SU-DHL-6 (cell line): Measurements from ENCODE around the gene TMEM74B.

ENCODE experiments used
- H2AFZ ChIP-seq: fragments of 200-600 bp; sonication (generic); 2 replicates; pipeline ENCODE4 v1.6.1; 2014; ENCODE audit warnings: low read depth, mild to moderate bottlenecking, moderate library complexity, mixed read lengths, antibody characterized with exemption, low read length; ENCODE audit not compliant: severe bottlenecking
- H3F3A ChIP-seq: fragments of 200-600 bp; shearing (Covaris generic); 2 replicates; pipeline ENCODE4 v1.6.0; 2016; ENCODE audit warnings: antibody characterized with exemption, mild to moderate bottlenecking; ENCODE audit not compliant: insufficient read depth
- H3K27ac ChIP-seq: fragments of 200-600 bp; sonication (generic); 2 replicates; pipeline ENCODE4 v1.5.1; 2016; ENCODE audit warnings: low read depth, mild to moderate bottlenecking, low read length, moderate library complexity, mixed read lengths
- H3K27me3 ChIP-seq: fragments of 200-600 bp; sonication (generic), shearing (Covaris generic); 2 replicates; pipeline ENCODE4 v1.6.0; 2014; ENCODE audit warnings: mild to moderate bottlenecking, low read length
- H3K36me3 ChIP-seq: fragments of 200-600 bp; sonication (generic); 2 replicates; pipeline ENCODE4 v1.6.1; 2014; ENCODE audit warnings: mild to moderate bottlenecking, low read length, mixed read lengths
- H3K4me2 ChIP-seq: fragments of 300-600, 200-600 bp; shearing (Covaris generic), sonication (generic); 2 replicates; pipeline ENCODE4 v1.6.0; 2014; ENCODE audit warnings: low read length, low read depth, mild to moderate bottlenecking; ENCODE audit not compliant: poor library complexity, severe bottlenecking
- H3K4me3 ChIP-seq: fragments of 200-600 bp; sonication (generic); 2 replicates; pipeline ENCODE4 v1.5.1; 2014; ENCODE audit warnings: antibody characterized with exemption, low read length, mild to moderate bottlenecking, mixed read lengths; ENCODE audit not compliant: insufficient read depth, poor library complexity, severe bottlenecking
- H3K79me2 ChIP-seq: fragments of 200-600 bp; sonication (generic); 2 replicates; pipeline ENCODE4 v1.6.1; 2014; ENCODE audit warnings: mild to moderate bottlenecking, low read length, moderate library complexity; ENCODE audit not compliant: insufficient read depth
- H3K9ac ChIP-seq: fragments of 200-600 bp; sonication (generic); 2 replicates; pipeline ENCODE4 v1.7.0; 2014; ENCODE audit warnings: mild to moderate bottlenecking, low read length
- H3K9me2 ChIP-seq: fragments of 200-600 bp; sonication (generic); replicated peaks from 2 replicates; pipeline ENCODE4 v1.6.1; 2014; ENCODE audit warnings: low read length; ENCODE audit not compliant: insufficient read depth
- H3K9me3 ChIP-seq: fragments of 200-600 bp; sonication (generic); 2 replicates; pipeline ENCODE4 v1.6.1; 2014; ENCODE audit warnings: low read length, mixed read lengths; ENCODE audit not compliant: insufficient read depth
- H4K20me1 ChIP-seq: fragments of 200-600 bp; sonication (generic); 2 replicates; pipeline ENCODE4 v1.6.1; 2014; ENCODE audit warnings: low read depth, mild to moderate bottlenecking, antibody characterized with exemption, low read length, moderate library complexity, mixed read lengths
- EZH2phosphoT487 ChIP-seq: fragments of 200-600 bp; sonication (generic), shearing (Covaris generic); conservative IDR thresholded peaks from 2 replicates; pipeline ENCODE4 v1.6.1; 2018; ENCODE audit warnings: mild to moderate bottlenecking, antibody characterized with exemption, low read length, moderate library complexity, mixed read lengths
- TF ChIP-seq, protein P1 (sequence below): fragments of 200-600 bp; sonication (generic); IDR thresholded peaks from one replicate; pipeline ENCODE4 v1.5.1; 2017; ENCODE audit warnings: antibody characterized with exemption, mild to moderate bottlenecking, low read length, moderate library complexity; ENCODE audit not compliant: insufficient read depth, poor library complexity, severe bottlenecking

The TMEM74B gene

DNA sequence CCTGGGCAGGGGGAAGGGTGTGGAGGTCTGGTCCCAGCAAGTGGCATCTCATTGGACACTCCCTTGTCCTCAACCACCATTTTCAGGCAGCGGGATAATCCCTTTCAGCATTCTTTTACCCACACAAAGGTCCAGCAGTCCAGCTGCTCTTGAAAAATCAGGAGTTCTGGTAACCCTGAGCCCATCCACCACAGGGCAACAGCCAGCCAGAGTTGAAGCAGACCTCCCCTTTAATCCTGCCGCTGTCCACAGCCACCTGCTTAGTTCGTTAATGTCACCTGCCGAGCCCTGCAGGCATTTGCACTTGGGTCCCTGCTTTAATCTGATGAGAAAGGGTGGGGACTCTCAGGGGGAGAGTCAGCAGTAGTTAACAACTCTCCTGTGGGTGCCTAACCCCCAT lies 11.1 kb downstream of the TMEM74B start:
- no peaks in the 10 kb centered on the region for H3K9me3 ChIP-seq
- H3K79me2 ChIP-seq = no peaks in the 10 kb centered on the region
- H3K27ac ChIP-seq = no peak overlapping the region
- H3K9ac ChIP-seq = no peak overlapping the region
- H3K4me3 ChIP-seq = no peak overlapping the region
- H3K27me3 ChIP-seq = no peaks in the 10 kb centered on the region
- H3K36me3 ChIP-seq = no peaks in the 10 kb centered on the region
- H3K9me2 ChIP-seq = no peaks in the 10 kb centered on the region
- H3K4me2 ChIP-seq = no peak overlapping the region
- H2AFZ ChIP-seq = no peak overlapping the region
- TF ChIP-seq, protein P1, sequence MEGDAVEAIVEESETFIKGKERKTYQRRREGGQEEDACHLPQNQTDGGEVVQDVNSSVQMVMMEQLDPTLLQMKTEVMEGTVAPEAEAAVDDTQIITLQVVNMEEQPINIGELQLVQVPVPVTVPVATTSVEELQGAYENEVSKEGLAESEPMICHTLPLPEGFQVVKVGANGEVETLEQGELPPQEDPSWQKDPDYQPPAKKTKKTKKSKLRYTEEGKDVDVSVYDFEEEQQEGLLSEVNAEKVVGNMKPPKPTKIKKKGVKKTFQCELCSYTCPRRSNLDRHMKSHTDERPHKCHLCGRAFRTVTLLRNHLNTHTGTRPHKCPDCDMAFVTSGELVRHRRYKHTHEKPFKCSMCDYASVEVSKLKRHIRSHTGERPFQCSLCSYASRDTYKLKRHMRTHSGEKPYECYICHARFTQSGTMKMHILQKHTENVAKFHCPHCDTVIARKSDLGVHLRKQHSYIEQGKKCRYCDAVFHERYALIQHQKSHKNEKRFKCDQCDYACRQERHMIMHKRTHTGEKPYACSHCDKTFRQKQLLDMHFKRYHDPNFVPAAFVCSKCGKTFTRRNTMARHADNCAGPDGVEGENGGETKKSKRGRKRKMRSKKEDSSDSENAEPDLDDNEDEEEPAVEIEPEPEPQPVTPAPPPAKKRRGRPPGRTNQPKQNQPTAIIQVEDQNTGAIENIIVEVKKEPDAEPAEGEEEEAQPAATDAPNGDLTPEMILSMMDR = no peak
- no peak for TF ChIP-seq EZH2phosphoT487
- no peaks in the 10 kb centered on the region for H3F3A ChIP-seq
- H4K20me1 ChIP-seq = no peaks in the 10 kb centered on the region

DNA sequence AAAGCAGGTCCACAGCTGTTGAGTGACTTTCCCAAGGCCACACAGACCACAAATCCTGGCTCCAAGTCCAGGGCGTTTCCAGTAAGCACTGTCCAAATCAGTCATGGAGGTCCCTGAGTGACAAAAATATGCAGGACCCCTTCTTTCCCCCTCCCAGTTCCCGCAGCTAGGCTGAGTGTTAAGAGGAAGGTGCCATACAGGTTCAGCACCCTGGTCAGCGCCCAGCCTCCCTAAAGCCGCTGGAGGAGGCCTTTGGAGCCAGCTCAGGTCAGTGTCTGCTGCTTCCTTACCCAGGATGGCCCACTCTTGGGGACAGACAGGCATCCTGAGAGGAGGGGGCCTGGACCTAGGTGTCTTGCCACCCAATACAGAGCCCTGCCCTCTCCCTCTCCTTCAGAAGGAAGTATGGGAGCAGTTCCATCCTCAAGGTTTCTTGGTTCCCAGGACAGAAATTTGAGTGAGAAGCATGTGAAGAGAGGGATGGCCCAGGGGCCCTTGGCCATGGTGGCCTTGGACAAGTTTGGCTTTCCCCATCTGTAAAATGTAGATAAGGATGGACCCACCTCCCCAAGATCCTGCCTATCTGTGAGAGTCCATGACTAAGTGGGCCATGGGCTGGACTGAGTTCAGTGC lies 13.2 kb downstream of the TMEM74B start:
- Histone ChIP-seq H3K4me3 (no peak overlapping the region), H3K27me3 (no peaks in the 10 kb centered on the region), H3K9ac (no peak overlapping the region), H4K20me1 (no peaks in the 10 kb centered on the region), H3K27ac (no peak overlapping the region), H3K4me2 (no peak overlapping the region), H3K9me3 (no peaks in the 10 kb centered on the region), H3F3A (no peaks in the 10 kb centered on the region), H2AFZ (no peak overlapping the region), H3K36me3 (no peaks in the 10 kb centered on the region), H3K79me2 (no peaks in the 10 kb centered on the region), H3K9me2 (no peaks in the 10 kb centered on the region)
- no peak for TF ChIP-seq EZH2phosphoT487
- TF ChIP-seq, protein P1 = no peak

DNA sequence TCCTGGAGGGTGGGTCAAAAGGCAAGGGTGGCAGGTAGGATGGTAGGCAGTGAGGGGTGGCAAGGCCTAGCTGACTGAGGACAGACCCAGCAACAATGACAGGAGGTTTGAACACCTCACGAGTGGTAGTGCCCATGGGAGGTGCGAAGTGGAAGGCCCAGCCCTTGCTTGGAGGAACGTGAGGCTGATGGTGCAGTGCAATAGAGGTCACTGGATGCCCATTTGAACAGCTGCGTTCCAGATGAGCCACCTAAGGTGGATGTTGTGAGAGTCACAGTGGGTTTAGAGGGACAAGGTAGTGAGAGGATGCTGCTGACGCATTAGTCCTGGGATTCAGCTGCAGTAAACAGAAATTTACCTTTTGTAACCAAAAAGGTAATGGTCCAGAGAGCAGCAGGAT lies 15.6 kb downstream of the TMEM74B start:
- Histone ChIP-seq H3F3A (no peaks in the 10 kb centered on the region), H4K20me1 (no peaks in the 10 kb centered on the region), H3K9me3 (no peaks in the 10 kb centered on the region), H2AFZ (no peak overlapping the region), H3K9ac (no peak overlapping the region), H3K9me2 (no peaks in the 10 kb centered on the region), H3K79me2 (no peaks in the 10 kb centered on the region), H3K27me3 (no peaks in the 10 kb centered on the region), H3K4me3 (no peak overlapping the region), H3K4me2 (no peak overlapping the region), H3K27ac (no peak overlapping the region), H3K36me3 (no peaks in the 10 kb centered on the region)
- TF ChIP-seq EZH2phosphoT487 = no peak
- TF ChIP-seq, protein P1 = no peak
